Fibroblast of villous mesenchyme (primary cell): Measurements from ENCODE around the gene WLS. TPM values are rescaled to one million over a fixed set of nuclear protein-coding genes. Genes with fewer than 3 reads are reported as not detected.
"Not testable (repeated sequence)": the region's sequence is repeated elsewhere in the genome, so short reads cannot be mapped to it uniquely, and the experiment has no call there.

Experiments used
- DNase-seq: peaks from one replicate; pipeline ENCODE4 v3.0.0-alpha.2; 2010; ENCODE audit warnings: low read depth
- H3K4me3 ChIP-seq: 2 replicates; pipeline ENCODE4 v1.5.1; 2011; ENCODE audit warnings: low read depth, mild to moderate bottlenecking, low read length
- total RNA-seq: library from RNA; depleted of rRNA; stranded (reverse); fragments of >200 nt; gene quantifications from 2 replicates; pipeline ENCODE4 v1.2.3, GENCODE V29; 2012
- TF ChIP-seq, protein P1 (sequence below): IDR thresholded peaks from 2 replicates; pipeline ENCODE4 v1.5.1; 2012; ENCODE audit warnings: low read depth, mild to moderate bottlenecking, low read length; ENCODE audit not compliant: insufficient read depth

WLS gene
- total RNA-seq, 1 donor, result 66.1 TPM

DNA sequence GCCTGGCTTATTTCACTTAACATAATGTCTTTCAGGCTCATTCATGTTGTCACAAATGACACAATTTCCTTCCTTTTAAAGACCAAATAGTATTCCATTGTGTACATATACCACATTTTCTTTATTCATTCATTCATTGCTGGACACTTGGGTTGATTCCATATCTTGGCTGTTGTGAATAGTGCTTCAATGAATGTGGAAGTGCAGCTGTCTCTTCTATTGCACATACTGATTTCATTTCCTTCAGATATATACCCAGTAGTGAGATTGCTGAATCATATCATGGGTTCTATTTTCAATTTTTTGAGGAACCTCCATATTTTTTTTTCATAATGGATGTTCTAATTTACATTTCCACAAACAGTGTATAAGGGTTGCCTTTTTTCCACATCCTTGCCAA is 38.6 kb upstream of the WLS start:
- TF ChIP-seq, protein P1, sequence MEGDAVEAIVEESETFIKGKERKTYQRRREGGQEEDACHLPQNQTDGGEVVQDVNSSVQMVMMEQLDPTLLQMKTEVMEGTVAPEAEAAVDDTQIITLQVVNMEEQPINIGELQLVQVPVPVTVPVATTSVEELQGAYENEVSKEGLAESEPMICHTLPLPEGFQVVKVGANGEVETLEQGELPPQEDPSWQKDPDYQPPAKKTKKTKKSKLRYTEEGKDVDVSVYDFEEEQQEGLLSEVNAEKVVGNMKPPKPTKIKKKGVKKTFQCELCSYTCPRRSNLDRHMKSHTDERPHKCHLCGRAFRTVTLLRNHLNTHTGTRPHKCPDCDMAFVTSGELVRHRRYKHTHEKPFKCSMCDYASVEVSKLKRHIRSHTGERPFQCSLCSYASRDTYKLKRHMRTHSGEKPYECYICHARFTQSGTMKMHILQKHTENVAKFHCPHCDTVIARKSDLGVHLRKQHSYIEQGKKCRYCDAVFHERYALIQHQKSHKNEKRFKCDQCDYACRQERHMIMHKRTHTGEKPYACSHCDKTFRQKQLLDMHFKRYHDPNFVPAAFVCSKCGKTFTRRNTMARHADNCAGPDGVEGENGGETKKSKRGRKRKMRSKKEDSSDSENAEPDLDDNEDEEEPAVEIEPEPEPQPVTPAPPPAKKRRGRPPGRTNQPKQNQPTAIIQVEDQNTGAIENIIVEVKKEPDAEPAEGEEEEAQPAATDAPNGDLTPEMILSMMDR, result no peak
- DNase-seq, result no peak

DNA sequence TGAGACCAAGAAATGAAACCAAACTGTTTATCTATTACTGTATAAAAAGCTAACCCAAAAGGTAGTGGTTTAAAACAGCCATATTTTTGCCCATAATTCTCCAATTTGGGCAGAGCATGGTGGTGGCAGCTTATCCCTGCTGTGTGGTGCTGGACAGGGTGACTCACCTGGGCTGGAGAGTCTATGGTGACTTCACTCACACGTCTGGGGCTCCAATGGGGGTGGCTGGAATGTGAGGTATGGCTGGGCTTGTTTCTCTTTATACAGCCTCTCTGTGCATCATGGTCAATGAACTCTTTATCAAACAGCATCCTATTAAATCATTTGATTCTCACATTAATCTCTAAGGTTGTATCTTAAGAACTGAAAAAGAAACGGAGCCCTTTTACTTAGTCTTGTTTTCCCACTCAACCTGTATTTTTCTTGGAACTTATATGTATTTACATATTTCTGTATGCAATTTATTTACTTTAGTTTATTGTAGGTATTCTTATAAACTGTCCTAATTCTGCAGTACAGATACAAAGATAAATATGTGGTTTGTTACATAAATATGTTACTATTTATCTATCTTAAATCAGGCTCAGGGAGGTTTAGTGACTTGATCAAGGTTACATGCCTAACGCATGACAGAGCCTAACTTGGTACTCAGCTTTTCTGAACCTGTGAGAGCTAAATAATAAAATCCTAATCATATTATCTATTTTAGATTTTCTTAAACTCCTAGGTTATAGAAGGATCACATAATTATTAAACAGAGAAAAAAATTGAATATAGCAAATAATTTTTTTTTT is 37.5 kb upstream of the WLS start:
- TF ChIP-seq, protein P1, result no peak
- H3K4me3 ChIP-seq, result no peak overlapping the region
- DNase-seq, result peak; percentile 51

More for the DNA sequence above, 38.6 kb upstream of the WLS start:
- no peak overlapping the region for H3K4me3 ChIP-seq

DNA sequence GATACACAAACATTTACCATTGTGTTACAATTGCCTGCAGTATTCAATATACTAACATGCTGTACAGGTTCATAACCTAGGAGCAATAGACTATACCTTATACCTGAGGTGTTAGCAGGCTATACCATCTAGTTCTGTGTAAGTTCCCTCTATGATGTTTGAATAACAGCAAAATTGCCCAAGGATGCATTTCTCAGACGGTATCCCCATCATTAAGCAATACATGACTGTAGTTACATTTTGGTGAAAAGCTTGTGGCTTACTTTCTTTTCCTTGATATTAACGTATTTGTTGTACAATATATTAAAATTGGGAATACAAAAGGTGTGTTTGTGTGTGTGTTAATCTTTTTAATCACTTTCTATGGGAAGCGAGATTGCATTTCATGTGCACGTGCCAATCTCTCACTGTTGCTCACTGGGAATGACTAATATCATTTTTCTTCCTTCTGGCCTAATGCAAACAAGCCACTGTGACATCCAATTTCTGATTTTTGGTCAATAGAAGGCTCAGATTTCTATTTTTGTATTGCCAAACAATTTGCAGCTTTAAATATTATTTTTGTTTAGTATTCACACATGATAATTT is 36.7 kb upstream of the WLS start:
- TF ChIP-seq, protein P1, result no peak
- H3K4me3 ChIP-seq, result no peak overlapping the region
- no peak for DNase-seq

DNA sequence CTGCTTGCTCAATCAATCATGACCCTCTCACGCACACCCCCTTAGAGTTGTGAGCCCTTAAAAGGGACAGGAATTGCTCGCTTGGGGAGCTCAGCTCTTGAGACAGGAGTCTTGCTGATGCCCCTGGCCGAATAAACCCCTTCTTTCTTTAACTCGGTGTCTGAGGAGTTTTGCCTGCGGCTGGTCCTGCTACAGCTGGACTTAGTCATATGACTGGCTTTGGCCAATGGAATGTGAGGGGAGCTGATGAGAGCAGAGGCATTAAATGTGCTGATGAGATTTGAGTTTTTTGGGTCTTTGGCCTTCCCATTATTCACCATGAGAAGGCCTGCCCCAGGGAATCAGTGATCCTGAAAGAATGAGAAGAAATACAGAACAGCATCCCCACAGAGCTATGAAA is 24.5 kb upstream of the WLS start:
- not testable (repeated sequence) for H3K4me3 ChIP-seq, DNase-seq

DNA sequence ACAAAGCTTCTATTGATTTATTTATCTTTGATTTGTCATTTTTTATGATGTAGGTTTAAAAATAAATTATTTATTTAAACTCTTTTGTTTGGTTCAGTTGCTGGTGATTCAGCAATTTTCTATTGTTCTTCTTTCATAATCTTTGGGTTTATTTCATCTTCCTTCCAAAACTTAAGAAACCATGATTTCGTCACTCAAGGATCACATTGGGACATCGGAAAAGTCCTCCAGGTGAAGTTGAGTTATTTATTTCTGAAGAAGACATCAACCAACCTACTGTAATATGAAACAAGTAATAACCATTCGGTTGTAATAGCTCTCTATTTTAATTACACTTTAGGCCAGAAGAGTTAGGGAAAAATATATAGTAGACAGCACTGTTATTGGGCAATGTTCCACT is 23.0 kb upstream of the WLS start:
- TF ChIP-seq, protein P1, result no peak
- DNase-seq, result no peak
- H3K4me3 ChIP-seq, result no peak overlapping the region

DNA sequence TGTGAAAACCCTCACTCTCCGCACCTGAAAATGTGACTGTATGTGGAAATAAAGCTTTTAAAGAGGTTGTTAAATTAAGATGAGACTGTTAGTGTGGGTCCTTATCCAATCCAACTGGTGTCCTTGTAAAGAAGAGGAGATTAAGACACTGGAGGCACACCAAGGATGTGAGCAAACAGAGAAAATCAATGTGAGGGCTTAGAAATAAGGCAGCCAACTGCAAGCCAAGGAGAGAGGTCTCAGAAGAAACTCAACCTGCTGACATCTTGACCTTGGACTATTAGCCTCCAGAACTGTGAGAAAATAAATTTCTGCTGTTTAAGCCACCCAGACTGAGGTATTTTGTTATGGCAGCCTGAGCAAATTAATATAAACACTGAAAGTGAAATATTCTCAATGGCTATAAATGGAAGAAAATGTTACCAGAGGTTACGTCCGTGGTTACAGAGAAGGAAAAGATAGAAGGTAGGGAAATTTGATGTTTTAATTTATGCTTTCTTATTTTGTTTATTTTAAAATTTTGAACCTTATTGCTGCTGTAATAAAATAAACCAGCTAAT is 22.4 kb upstream of the WLS start:
- TF ChIP-seq, protein P1, result no peak
- DNase-seq, result no peak
- no peak overlapping the region for H3K4me3 ChIP-seq

DNA sequence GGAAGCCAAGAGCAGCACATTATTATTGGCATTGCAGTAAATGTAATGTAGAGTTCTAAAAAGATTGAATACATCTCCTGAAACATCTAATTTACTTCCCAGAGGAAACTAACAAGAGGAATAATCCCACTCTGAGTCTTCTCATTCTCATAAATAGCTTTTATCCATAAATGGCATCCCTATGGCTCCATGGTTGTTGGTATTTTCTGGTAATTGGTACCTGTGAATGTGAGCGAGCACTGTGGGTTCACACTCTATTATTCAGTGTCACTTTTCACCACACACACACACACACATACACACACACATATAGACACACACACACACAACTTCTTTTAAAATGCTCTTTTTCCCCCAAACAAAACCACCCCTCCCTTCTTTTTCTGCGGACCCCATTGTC is 4.7 kb upstream of the WLS start:
- H3K4me3 ChIP-seq, result no peak overlapping the region
- DNase-seq, result no peak
- TF ChIP-seq, protein P1, result no peak
